WTC11 (cell line): Measurements from ENCODE around the gene ACVR1. TPM values are rescaled to one million over a fixed set of nuclear protein-coding genes. Genes with fewer than 3 reads are reported as not detected.
A peak's percentile ranks its signal among the peaks of the same experiment; 100 is the strongest.

Experiments used
- ATAC-seq: fragments of 200-7000 bp; cut with Tn5 transposase; 2 replicates; pipeline ENCODE4 v1.10.0; 2021; ENCODE audit warnings: mild to moderate bottlenecking, moderate library complexity
- CTCF ChIA-PET: fragments of 300-600 bp; sonication (Branson Sonifier 250); formaldehyde crosslinking; loops from one replicate; lab custom pipeline; 2021; ENCODE audit warnings: antibody characterized with exemption; lab: Charles Lee
- POLR2A ChIA-PET: fragments of 350-600 bp; sonication (Branson Sonifier 250); formaldehyde crosslinking; loops from one replicate; lab custom pipeline; 2021; ENCODE audit warnings: antibody characterized with exemption; lab: Charles Lee
- DNase-seq: peaks from one replicate; pipeline ENCODE4 v3.0.0; 2021; ENCODE audit warnings: low spot score
- H3K27ac Mint-ChIP-seq: 2 replicates; pipeline ENCODE4 v1.8.0; 2021; ENCODE audit warnings: mixed read lengths
- H3K27me3 Mint-ChIP-seq: 2 replicates; pipeline ENCODE4 v1.8.0; 2021; ENCODE audit warnings: low read depth, mild to moderate bottlenecking, moderate library complexity, mixed read lengths
- H3K36me3 Mint-ChIP-seq: 2 replicates; pipeline ENCODE4 v1.8.0; 2021; ENCODE audit warnings: mixed read lengths
- H3K4me1 Mint-ChIP-seq: 2 replicates; pipeline ENCODE4 v1.8.0; 2022; ENCODE audit warnings: mixed read lengths
- H3K4me3 Mint-ChIP-seq: 2 replicates; pipeline ENCODE4 v1.8.0; 2021; ENCODE audit warnings: mild to moderate bottlenecking, moderate library complexity, mixed read lengths
- H3K9me3 Mint-ChIP-seq: 2 replicates; pipeline ENCODE4 v1.8.0; 2021; ENCODE audit warnings: mixed read lengths
- AFF4 ChIP-seq: sonication (generic); formaldehyde crosslinking; IDR thresholded peaks from 2 replicates; pipeline ENCODE4 v1.8.1; 2023; ENCODE audit warnings: mild to moderate bottlenecking, missing genetic modification reagents, borderline replicate concordance
- E2F5 ChIP-seq: sonication (generic); formaldehyde crosslinking; IDR thresholded peaks from 2 replicates; pipeline ENCODE4 v1.8.1; 2022; ENCODE audit warnings: mild to moderate bottlenecking, moderate library complexity, missing genetic modification reagents
- EMX1 ChIP-seq: fragments of 250-450 bp; sonication (Bioruptor Pico); IDR thresholded peaks from 2 replicates; pipeline ENCODE4 v1.8.0; 2021; ENCODE audit warnings: mild to moderate bottlenecking
- ERG ChIP-seq: fragments of 250-450 bp; sonication (Bioruptor Pico); IDR thresholded peaks from 2 replicates; pipeline ENCODE4 v1.8.0; 2021; ENCODE audit warnings: mild to moderate bottlenecking
- ESRRA ChIP-seq: sonication (generic); formaldehyde crosslinking; IDR thresholded peaks from 2 replicates; pipeline ENCODE4 v1.8.1; 2022; ENCODE audit warnings: mild to moderate bottlenecking, missing genetic modification reagents, borderline replicate concordance
- FOXP1 ChIP-seq: sonication (generic); formaldehyde crosslinking; IDR thresholded peaks from 2 replicates; pipeline ENCODE4 v1.8.0; 2022; ENCODE audit warnings: missing genetic modification reagents, mild to moderate bottlenecking, moderate library complexity, borderline replicate concordance
- GABPB1 ChIP-seq: sonication (generic); formaldehyde crosslinking; IDR thresholded peaks from 2 replicates; pipeline ENCODE4 v1.8.1; 2023; ENCODE audit warnings: mild to moderate bottlenecking, missing genetic modification reagents
- MXD4 ChIP-seq: fragments of 250-450 bp; sonication (Bioruptor Pico); IDR thresholded peaks from 2 replicates; pipeline ENCODE4 v1.8.0; 2021; ENCODE audit warnings: mild to moderate bottlenecking, moderate library complexity, borderline replicate concordance
- PRRX2 ChIP-seq: fragments of 250-450 bp; sonication (Bioruptor Pico); IDR thresholded peaks from 2 replicates; pipeline ENCODE4 v1.8.0; 2021; ENCODE audit warnings: mild to moderate bottlenecking
- RELA ChIP-seq: sonication (generic); formaldehyde crosslinking; IDR thresholded peaks from 2 replicates; pipeline ENCODE4 v1.8.1; 2022; ENCODE audit warnings: missing genetic modification reagents, mild to moderate bottlenecking, borderline replicate concordance
- RORB ChIP-seq: fragments of 250-450 bp; sonication (Bioruptor Pico); IDR thresholded peaks from 2 replicates; pipeline ENCODE4 v1.9.0; 2021; ENCODE audit warnings: mild to moderate bottlenecking
- SMAD3 ChIP-seq: sonication (generic); formaldehyde crosslinking; IDR thresholded peaks from 2 replicates; pipeline ENCODE4 v1.8.0; 2022; ENCODE audit warnings: missing genetic modification reagents, mild to moderate bottlenecking, borderline replicate concordance
- SOX15 ChIP-seq: fragments of 250-450 bp; sonication (Bioruptor Pico); IDR thresholded peaks from 2 replicates; pipeline ENCODE4 v1.9.0; 2021; ENCODE audit warnings: mild to moderate bottlenecking
- STAT6 ChIP-seq: sonication (generic); formaldehyde crosslinking; conservative IDR thresholded peaks from 2 replicates; pipeline ENCODE4 v1.8.1; 2023; ENCODE audit warnings: mild to moderate bottlenecking, low read depth, missing genetic modification reagents, moderate library complexity
- TEAD4 ChIP-seq: sonication (generic); formaldehyde crosslinking; IDR thresholded peaks from 2 replicates; pipeline ENCODE4 v1.8.0; 2022; ENCODE audit warnings: mild to moderate bottlenecking, missing genetic modification reagents
- ZMAT4 ChIP-seq: fragments of 250-450 bp; sonication (Bioruptor Pico); IDR thresholded peaks from 2 replicates; pipeline ENCODE4 v1.9.0; 2021; ENCODE audit warnings: mild to moderate bottlenecking
- total RNA-seq: library from RNA; stranded (reverse); gene quantifications from 3 replicates; pipeline ENCODE4 v1.2.3, GENCODE V29; 2021

Gene ACVR1
- total RNA-seq, 1 experiment from 2014 or later: 19.2 TPM

- no peak for TF ChIP-seq STAT6 (CRISPR knock-in tag)
- no peak for TF ChIP-seq SOX15 (CRISPR knock-in tag)
- no peak for TF ChIP-seq EMX1
- TF ChIP-seq TEAD4 (CRISPR knock-in tag): no peak
- no peak for TF ChIP-seq ERG (CRISPR knock-in tag)
- TF ChIP-seq, all 79 proteins: peak for 0
These were observed 91.8 kb downstream of the ACVR1 start (continued) for GRCh38 chr2:157784169-157784822.

- Mint-ChIP-seq H3K9me3 (no peaks in the 10 kb centered on the region), H3K27me3 (no peaks in the 10 kb centered on the region), H3K4me3 (no peak overlapping the region), H3K4me1 (peaks cover 63% of the 10 kb centered on the region), H3K27ac (no peak overlapping the region), H3K36me3 (peaks cover 13% of the 10 kb centered on the region)
- CTCF ChIA-PET: interaction anchor here (1.3 kb wide), 1 partner anchor 241 kb away, joined by 3 read pairs; no protein-coding TSS in a partner anchor
- DNase-seq (no peak), ATAC-seq (no peak)
- no peak for TF ChIP-seq ZMAT4
- no peak for TF ChIP-seq AFF4 (CRISPR knock-in tag)
- TF ChIP-seq FOXP1 (CRISPR knock-in tag): no peak
- no peak for TF ChIP-seq MXD4
- TF ChIP-seq RORB (CRISPR knock-in tag): no peak
- TF ChIP-seq ESRRA (CRISPR knock-in tag): no peak
- TF ChIP-seq SMAD3: no peak
- TF ChIP-seq PRRX2 (CRISPR knock-in tag): no peak
- POLR2A ChIA-PET: interaction anchor here (0.5 kb wide), 1 partner anchor 10 kb away, joined by 3 read pairs; no protein-coding TSS in a partner anchor
These were observed 92.9 kb downstream of the ACVR1 start for GRCh38 chr2:157783245-157783644.

- no peaks in the 10 kb centered on the region for H3K9me3 Mint-ChIP-seq
- ChIA-PET POLR2A (no interaction called here), CTCF (no interaction called here)
- H3K4me3 Mint-ChIP-seq: no peak overlapping the region
- ATAC-seq: peak; percentile 51
- DNase-seq: no peak
- H3K4me1 Mint-ChIP-seq: peaks cover 53% of the 10 kb centered on the region
- peaks cover 15% of the 10 kb centered on the region for H3K36me3 Mint-ChIP-seq
- no peaks in the 10 kb centered on the region for H3K27me3 Mint-ChIP-seq
- no peak overlapping the region for H3K27ac Mint-ChIP-seq
- TF ChIP-seq RELA (no peak), E2F5 (CRISPR knock-in tag) (no peak), STAT6 (CRISPR knock-in tag) (no peak), GABPB1 (CRISPR knock-in tag) (no peak)
These were observed 93.9 kb downstream of the ACVR1 start for GRCh38 chr2:157782057-157782845.
